GM12878 (cell line): ENCODE data around the gene DLEC1.

Source experiments
- CEBPZ ChIP-seq: fragments of 150-350 bp; IDR thresholded peaks from 2 replicates; pipeline ENCODE4 v1.6.1; 2016; ENCODE audit warnings: low read depth, low read length
- EGR1 ChIP-seq, 2 experiments: IDR thresholded peaks; 1 replicate in 1 of 2; 2 replicates in 1 of 2; pipeline ENCODE4 v1.6.1; 2011 to 2012; ENCODE audit warnings: low read depth in 2 of 2, low read length in 2 of 2, borderline replicate concordance in 1 of 2, mild to moderate bottlenecking in 1 of 2, moderate library complexity in 1 of 2
- TF ChIP-seq, protein P1 (sequence below): IDR thresholded peaks from 2 replicates; pipeline ENCODE4 v1.6.1; 2012; ENCODE audit warnings: low read depth, low read length, improper control_type of control experiment

DNA sequence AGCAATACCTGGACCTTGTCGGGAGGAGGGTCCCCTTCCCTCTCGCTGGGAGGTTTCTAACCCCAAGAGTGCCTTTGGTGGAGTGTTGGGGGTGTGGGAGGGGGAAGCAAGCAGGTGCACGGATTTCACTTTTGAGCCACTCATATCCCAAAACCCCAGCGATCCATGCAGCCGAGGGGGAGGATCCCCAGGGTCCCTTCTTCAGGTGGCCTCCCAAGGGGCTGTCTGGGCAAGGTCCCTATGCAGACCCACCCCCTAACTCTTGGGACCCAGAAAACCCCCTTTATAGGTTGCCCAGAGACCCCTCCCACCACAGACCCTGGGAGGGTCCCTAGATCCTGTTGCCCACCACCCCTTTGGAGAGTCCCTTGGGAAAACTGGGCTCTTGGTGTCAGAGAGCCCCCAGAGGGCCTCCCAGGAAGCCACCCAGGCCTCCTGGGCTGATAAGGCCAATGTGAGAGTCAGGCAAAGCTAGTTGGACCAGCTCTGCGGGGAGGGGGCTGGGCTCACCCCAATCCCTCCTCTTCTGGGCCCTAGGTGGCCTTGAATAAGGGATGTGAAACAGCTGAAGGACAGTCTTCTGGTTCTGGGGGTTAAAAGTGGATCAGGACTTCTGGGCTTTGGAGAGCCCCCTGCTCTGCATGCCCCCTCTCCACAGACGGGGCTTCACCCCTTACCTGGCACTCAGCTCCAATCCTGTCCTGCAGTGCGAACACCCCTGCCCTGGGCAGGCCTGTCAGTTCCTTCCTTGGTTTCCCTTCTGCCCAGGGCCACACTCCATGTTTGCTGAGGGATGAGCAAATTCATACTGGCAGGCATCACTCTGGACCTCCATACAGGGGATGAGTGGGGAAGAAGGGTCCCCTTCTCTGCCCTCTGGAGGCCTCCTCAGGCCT lies 8.6 kb upstream of the DLEC1 start:
- TF ChIP-seq, protein P1, sequence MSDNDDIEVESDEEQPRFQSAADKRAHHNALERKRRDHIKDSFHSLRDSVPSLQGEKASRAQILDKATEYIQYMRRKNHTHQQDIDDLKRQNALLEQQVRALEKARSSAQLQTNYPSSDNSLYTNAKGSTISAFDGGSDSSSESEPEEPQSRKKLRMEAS: no peak
- TF ChIP-seq CEBPZ: no peak
- no peak for TF ChIP-seq EGR1 (IDR thresholded peaks at IDR 0.05; ENCODE audit: borderline replicate concordance in 1 of 2, low read depth in 2 of 2, low read length in 2 of 2)
